K562 (cell line): ENCODE data around the gene ANGEL2. TPM values are rescaled to one million over a fixed set of nuclear protein-coding genes. Genes with fewer than 3 reads are reported as not detected.

Experiments
- ATAC-seq: fragments of 200-7000 bp; cut with Tn5 transposase; 3 replicates; pipeline ENCODE4 v1.9.1; 2020; ENCODE audit warnings: moderate library complexity
- BruUV-seq: library from RNA; stranded (reverse); fragments of 400-500 nt; replicated peaks from 2 replicates; lab custom pipeline; 2021; lab: Mats Ljungman, UMichigan
- CTCF ChIA-PET: fragments of 300-600 bp; formaldehyde crosslinking; extraction: SDS; loops from one replicate; lab custom pipeline; 2021; ENCODE audit warnings: low intra/inter-chr PET ratio; lab: Yijun Ruan, JAX
- POLR2A ChIA-PET: fragments of 300-600, 350-650 bp; sonication (Branson Sonifier 250); formaldehyde crosslinking; extraction: SDS; loops from one replicate; lab custom pipeline; 2021; ENCODE audit warnings: antibody characterized with exemption, inconsistent platforms; lab: Yijun Ruan, JAX
- DNase-seq, 4 experiments: peaks; one replicate each; pipeline versions ENCODE4 v3.0.0 to v3.0.0-alpha.2; 2011 to 2018; ENCODE audit warnings: low spot score in 3 of 4, mixed read lengths in 3 of 4; ENCODE audit errors: extremely low read depth in 1 of 4
- FAIRE-seq: peaks from 2 replicates; lab custom pipeline; 2011; peaks lifted over from hg19 to GRCh38; lab: Jason Lieb, UNC
- H2AFZ ChIP-seq: 2 replicates; pipeline ENCODE4 v1.6.0; 2011; ENCODE audit warnings: low read depth, low read length, control low read depth, inconsistent platforms
- H3K27ac ChIP-seq: fragments of 200-600 bp; 3 replicates; pipeline ENCODE4 v1.8.0; 2011; ENCODE audit warnings: low read depth, mild to moderate bottlenecking, control low read depth, inconsistent platforms, low read length, moderate library complexity, mixed read lengths; ENCODE audit errors: extremely low read depth
- H3K27me3 ChIP-seq, 2 experiments: fragments of 300-600 bp in 1 of 2; 2 replicates in 1 of 2; 3 replicates in 1 of 2; pipeline versions ENCODE4 v1.6.0 to v1.8.0; 2011; ENCODE audit warnings: inconsistent platforms in 2 of 2, low read length in 2 of 2, mild to moderate bottlenecking in 1 of 2, mixed read lengths in 1 of 2, moderate library complexity in 1 of 2; ENCODE audit not compliant: control insufficient read depth in 2 of 2, insufficient read depth in 2 of 2
- H3K36me3 ChIP-seq: fragments of 300-600 bp; 3 replicates; pipeline ENCODE4 v1.8.0; 2011; ENCODE audit warnings: mild to moderate bottlenecking, low read length, inconsistent platforms; ENCODE audit not compliant: control insufficient read depth, insufficient read depth
- H3K4me1 ChIP-seq, 2 experiments: fragments of 200-600 bp in 1 of 2; replicated peaks in 1 of 2; 2 replicates in 1 of 2; 3 replicates in 1 of 2; pipeline versions ENCODE4 v1.5.1 to v1.8.0; 2011; ENCODE audit warnings: inconsistent platforms in 2 of 2, low read length in 2 of 2, mild to moderate bottlenecking in 1 of 2, mixed read lengths in 1 of 2, moderate library complexity in 1 of 2; ENCODE audit not compliant: control insufficient read depth in 2 of 2, insufficient read depth in 2 of 2
- H3K4me2 ChIP-seq: 2 replicates; pipeline ENCODE4 v1.6.1; 2011; ENCODE audit warnings: low read length, control low read depth, inconsistent platforms, mixed read lengths; ENCODE audit not compliant: insufficient read depth
- H3K4me3 ChIP-seq: fragments of 200-600 bp; sonication (generic), shearing (Covaris generic); 2 replicates; pipeline ENCODE4 v1.5.1; 2016; ENCODE audit warnings: control low read depth, inconsistent platforms
- H3K79me2 ChIP-seq: fragments of 200-600 bp; 3 replicates; pipeline ENCODE4 v1.8.0; 2011; ENCODE audit warnings: low read length, inconsistent platforms; ENCODE audit not compliant: control insufficient read depth, insufficient read depth
- H3K9ac ChIP-seq, 2 experiments: 2 replicates each; pipeline versions ENCODE4 v1.6.0 to v1.6.1; 2011; ENCODE audit warnings: low read depth in 2 of 2, low read length in 2 of 2, control low read depth in 1 of 2, inconsistent platforms in 1 of 2, mild to moderate bottlenecking in 1 of 2, mixed read lengths in 1 of 2; ENCODE audit not compliant: insufficient read depth in 1 of 2
- H3K9me1 ChIP-seq: one replicate; pipeline ENCODE4 v1.6.0; 2011; ENCODE audit warnings: inconsistent platforms, mild to moderate bottlenecking, low read length, moderate library complexity; ENCODE audit not compliant: control insufficient read depth, insufficient read depth
- H3K9me3 ChIP-seq: replicated peaks from 2 replicates; pipeline ENCODE4 v1.5.1; 2011; ENCODE audit warnings: low read depth, low read length, inconsistent platforms; ENCODE audit not compliant: control insufficient read depth, insufficient read depth
- H4K20me1 ChIP-seq: replicated peaks from 2 replicates; pipeline ENCODE4 v1.6.1; 2011; ENCODE audit warnings: low read length, inconsistent platforms, mixed read lengths; ENCODE audit not compliant: control insufficient read depth, insufficient read depth
- ARID2 ChIP-seq: fragments of 450-650 bp; IDR thresholded peaks from 2 replicates; pipeline ENCODE4 v1.6.1; 2017; ENCODE audit warnings: antibody characterized with exemption, mild to moderate bottlenecking
- CEBPB ChIP-seq: fragments of 450-650 bp; IDR thresholded peaks from 2 replicates; pipeline ENCODE4 v1.6.1; 2016; ENCODE audit warnings: missing genetic modification characterization, missing compliant biosample characterization
- EGR1 ChIP-seq: fragments of 450-650 bp; conservative IDR thresholded peaks from 2 replicates; pipeline ENCODE4 v1.6.1; 2017; ENCODE audit warnings: mild to moderate bottlenecking
- IFI16 ChIP-seq: fragments of 250-450 bp; sonication (Bioruptor Pico); IDR thresholded peaks from 2 replicates; pipeline ENCODE4 v2.1.2; 2022; ENCODE audit warnings: mild to moderate bottlenecking, inconsistent platforms
- MBD2 ChIP-seq: sonication (generic); IDR thresholded peaks from 2 replicates; pipeline ENCODE4 v1.6.1; 2016; ENCODE audit warnings: low read depth, borderline replicate concordance
- NONO ChIP-seq, 2 experiments: fragments of 200-400 bp in 1 of 2; fragments of 450-650 bp in 1 of 2; formaldehyde crosslinking in 1 of 2; IDR thresholded peaks; 2 replicates each; pipeline ENCODE4 v1.6.1; 2017; ENCODE audit warnings: low read depth in 2 of 2, mild to moderate bottlenecking in 2 of 2, moderate library complexity in 2 of 2, low read length in 1 of 2
- ZNF696 ChIP-seq: fragments of 250-450 bp; sonication (Bioruptor Pico); conservative IDR thresholded peaks from 2 replicates; pipeline ENCODE4 v1.4.0; 2020; ENCODE audit warnings: mild to moderate bottlenecking, moderate library complexity
- whole genome bisulfite sequencing: fragments of 100-300 bp; shearing (Covaris generic); methylation state at CpG from one replicate; pipeline ENCODE4 v1.1.6; 2016; ENCODE audit warnings: low coverage, mixed read lengths; ENCODE audit not compliant: insufficient coverage; ENCODE audit errors: missing lambda C conversion rate; 5-methylcytosine and 5-hydroxymethylcytosine counted together
- in situ Hi-C: fragments of 300-500 bp; cut with MboI; formaldehyde crosslinking; loops from 4 replicates; pipeline ENCODE4 v1.15.0; 2018; ENCODE audit warnings: inconsistent platforms, mixed read lengths
- intact Hi-C: fragments of 100-400 bp; cut with micrococcal nuclease; formaldehyde crosslinking; loops from 2 replicates; pipeline ENCODE4 v1.14.2; 2022
- polyA plus RNA-seq, 8 experiments: library from polyadenylated mRNA; depleted of rRNA in 4 of 8; stranded (reverse) in 5 of 8; unstranded in 3 of 8; fragments of >200 nt; fragmentation: Nextera tagmentation in 2 of 8; fragmentation: Illumina TruSeq in 1 of 8; extraction: Ambion mirVana in 2 of 8; extraction: Trizol in 1 of 8; gene quantifications; 2 replicates each; pipeline versions ENCODE4 v1.2.1 to v1.2.3, GENCODE V29; 2011 to 2014; ENCODE audit warnings: inconsistent platforms in 1 of 8, missing spikeins in 1 of 8
- total RNA-seq, 7 experiments: library from RNA; depleted of rRNA in 6 of 7; stranded (reverse); fragments of >200 nt in 6 of 7; fragmentation: Illumina TruSeq in 2 of 7; extraction: Trizol in 2 of 7; gene quantifications; 2 replicates each; pipeline versions ENCODE4 v1.2.1 to v1.2.3, GENCODE V29; 2011 to 2021; ENCODE audit warnings: low replicate concordance in 1 of 7

Gene ANGEL2
- total and polyA plus RNA-seq, 9 of the 15 experiments (the other 6 are each of a cell fraction or from before 2014, with no cell fraction given), result 6.8 to 34.6 (median 26.2) TPM

DNA sequence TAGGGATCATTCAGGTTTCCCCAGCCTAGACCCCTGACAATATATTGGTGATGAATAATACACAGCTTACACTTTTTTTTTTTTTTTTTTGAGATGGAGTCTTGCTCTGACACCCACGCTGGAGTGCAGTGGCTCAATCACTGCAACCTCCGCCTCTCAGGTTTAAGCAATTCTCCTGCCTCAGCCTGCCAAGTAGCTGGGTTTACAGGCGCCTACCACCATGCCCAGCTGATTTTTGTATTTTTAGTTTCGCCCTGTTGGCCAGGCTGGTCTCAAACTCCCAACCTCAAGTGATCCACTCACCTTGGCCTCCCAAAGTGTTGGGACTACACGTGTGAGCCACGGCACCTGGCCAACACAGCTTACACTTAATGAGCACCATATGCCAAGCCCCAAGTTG, 58.1 kb downstream of the ANGEL2 start:
- Histone ChIP-seq H3K4me1 (peaks cover 0 to 4% of the 10 kb centered on the region in 2 experiments; a peak in 2 of 5 replicates), H3K36me3 (no peaks in the 10 kb centered on the region), H2AFZ (no peak overlapping the region), H3K9me3 (no peaks in the 10 kb centered on the region), H4K20me1 (no peaks in the 10 kb centered on the region), H3K9ac (no peak overlapping the region), H3K27ac (no peak overlapping the region), H3K9me1 (no peaks in the 10 kb centered on the region), H3K27me3 (peaks cover 64 to 98% of the 10 kb centered on the region in 2 experiments), H3K4me2 (no peak overlapping the region), H3K4me3 (no peak overlapping the region), H3K79me2 (no peaks in the 10 kb centered on the region)
- no peak for ATAC-seq
- ChIA-PET CTCF (interaction anchor here (0.7 kb wide), 1 partner anchor 1045 kb away, joined by 4 read pairs; no protein-coding TSS in a partner anchor), POLR2A (interaction anchor here (0.6 to 0.7 kb wide), 2 partner anchors 36 to 610 kb away, joined by 3 read pairs; no protein-coding TSS in a partner anchor)
- in situ Hi-C loops, result no loop called here
- FAIRE-seq, result no peak
- intact Hi-C loops, result no loop called here
- no TSS peak for BruUV-seq
- no peak for DNase-seq
- 10% methylated on average over 6 of the region's 6 CpGs for WGBS
- no peak for TF ChIP-seq IFI16 (CRISPR knock-in tag)
- TF ChIP-seq CEBPB (tag), result no peak
- TF ChIP-seq ZNF696, result no peak
- no peak for TF ChIP-seq MBD2
- TF ChIP-seq NONO (IDR thresholded peaks at IDR 0.05; ENCODE audit: low read depth in 2 of 2, low read length in 1 of 2), result no peak
- TF ChIP-seq ARID2, result no peak
- 0 out of 2 replicates have a peak, but pooled peaks have one; percentile 3 for TF ChIP-seq EGR1
